OCI-LY7 (cell line): ENCODE data around the gene CBFA2T2. TPM values are rescaled to one million over a fixed set of nuclear protein-coding genes. Genes with fewer than 3 reads are reported as not detected.

Experiments
- BruUV-seq: library from RNA; stranded (reverse); fragments of 400-500 nt; replicated peaks from 2 replicates; lab custom pipeline; 2021; lab: Mats Ljungman, UMichigan
- CTCF ChIA-PET: fragments of 300-600 bp; sonication (Branson Sonifier 250); formaldehyde crosslinking; loops from one replicate; lab custom pipeline; 2022; ENCODE audit warnings: antibody characterized with exemption; ENCODE audit not compliant: unreplicated experiment; lab: Charles Lee
- POLR2A ChIA-PET: fragments of 300-600 bp; sonication (Branson Sonifier 250); formaldehyde crosslinking; loops from one replicate; lab custom pipeline; 2022; ENCODE audit warnings: antibody characterized with exemption; lab: Charles Lee
- DNase-seq: peaks from one replicate; pipeline ENCODE4 v3.0.0-alpha.2; 2015; ENCODE audit warnings: low spot score
- H2AFZ ChIP-seq: fragments of 200-600 bp; sonication (generic), shearing (Covaris generic); 2 replicates; pipeline ENCODE4 v1.6.1; 2014; ENCODE audit warnings: mild to moderate bottlenecking, antibody characterized with exemption, low read length, moderate library complexity
- H3K27ac ChIP-seq: fragments of 200-600 bp; sonication (generic); 2 replicates; pipeline ENCODE4 v1.5.1; 2014; ENCODE audit warnings: mixed run types, low read depth, mild to moderate bottlenecking, moderate library complexity, low read length, inconsistent platforms; ENCODE audit not compliant: poor library complexity, severe bottlenecking
- H3K36me3 ChIP-seq: fragments of 200-600 bp; sonication (generic); 2 replicates; pipeline ENCODE4 v1.6.1; 2014; ENCODE audit warnings: mild to moderate bottlenecking, antibody characterized with exemption, low read length, moderate library complexity, mixed read lengths; ENCODE audit not compliant: insufficient read depth
- H3K4me1 ChIP-seq: fragments of 200-600 bp; sonication (generic); 2 replicates; pipeline ENCODE4 v1.5.1; 2014; ENCODE audit warnings: mild to moderate bottlenecking, low read length; ENCODE audit not compliant: insufficient read depth, poor library complexity, severe bottlenecking
- H3K4me2 ChIP-seq: fragments of 200-600 bp; sonication (generic); 2 replicates; pipeline ENCODE4 v1.6.1; 2014; ENCODE audit warnings: mild to moderate bottlenecking, low read length
- H3K4me3 ChIP-seq: fragments of 200-600 bp; sonication (generic); 2 replicates; pipeline ENCODE4 v1.5.1; 2014; ENCODE audit warnings: mild to moderate bottlenecking, low read depth, low read length; ENCODE audit not compliant: poor library complexity, severe bottlenecking
- H3K79me2 ChIP-seq: fragments of 200-600 bp; sonication (generic); 2 replicates; pipeline ENCODE4 v1.6.1; 2016; ENCODE audit warnings: low read depth, mild to moderate bottlenecking, low read length, moderate library complexity, mixed read lengths; ENCODE audit not compliant: insufficient read depth
- H3K9me2 ChIP-seq: fragments of 200-600 bp; sonication (generic); 2 replicates; pipeline ENCODE4 v1.6.1; 2016; ENCODE audit warnings: mild to moderate bottlenecking, low read length, mixed read lengths; ENCODE audit not compliant: insufficient read depth
- H3K9me3 ChIP-seq: fragments of 200-600 bp; sonication (generic); 2 replicates; pipeline ENCODE4 v1.6.1; 2014; ENCODE audit warnings: mild to moderate bottlenecking, mixed run types, low read length, mixed read lengths
- H4K20me1 ChIP-seq: fragments of 200-600 bp; sonication (generic); 2 replicates; pipeline ENCODE4 v1.6.1; 2014; ENCODE audit warnings: mild to moderate bottlenecking, antibody characterized with exemption, low read length, moderate library complexity, mixed read lengths; ENCODE audit not compliant: insufficient read depth
- EZH2phosphoT487 ChIP-seq: fragments of 200-600 bp; sonication (generic); IDR thresholded peaks from 2 replicates; pipeline ENCODE4 v1.6.1; 2018; ENCODE audit warnings: low read depth, borderline replicate concordance, mild to moderate bottlenecking, mixed run types, antibody characterized with exemption, low read length, moderate library complexity, mixed read lengths
- intact Hi-C: fragments of 100-400 bp; cut with micrococcal nuclease; formaldehyde crosslinking; loops from one replicate; pipeline ENCODE4 v1.10.0; 2022; ENCODE audit not compliant: unreplicated experiment
- total RNA-seq, 2 experiments: library from RNA; depleted of rRNA in 1 of 2; stranded (reverse); fragments of >200 nt in 1 of 2; shearing (Covaris generic) in 1 of 2; gene quantifications; 2 replicates each; pipeline ENCODE4 v1.2.3, GENCODE V29; 2014 to 2022
- TF ChIP-seq, protein P1 (sequence below): fragments of 200-600 bp; sonication (generic); conservative IDR thresholded peaks from 2 replicates; pipeline ENCODE4 v1.5.1; 2014; ENCODE audit warnings: mild to moderate bottlenecking, antibody characterized with exemption, low read length, moderate library complexity, mixed read lengths

Gene CBFA2T2
- total RNA-seq, 2 experiments from 2014 or later = 20.7 to 32.9 TPM

DNA sequence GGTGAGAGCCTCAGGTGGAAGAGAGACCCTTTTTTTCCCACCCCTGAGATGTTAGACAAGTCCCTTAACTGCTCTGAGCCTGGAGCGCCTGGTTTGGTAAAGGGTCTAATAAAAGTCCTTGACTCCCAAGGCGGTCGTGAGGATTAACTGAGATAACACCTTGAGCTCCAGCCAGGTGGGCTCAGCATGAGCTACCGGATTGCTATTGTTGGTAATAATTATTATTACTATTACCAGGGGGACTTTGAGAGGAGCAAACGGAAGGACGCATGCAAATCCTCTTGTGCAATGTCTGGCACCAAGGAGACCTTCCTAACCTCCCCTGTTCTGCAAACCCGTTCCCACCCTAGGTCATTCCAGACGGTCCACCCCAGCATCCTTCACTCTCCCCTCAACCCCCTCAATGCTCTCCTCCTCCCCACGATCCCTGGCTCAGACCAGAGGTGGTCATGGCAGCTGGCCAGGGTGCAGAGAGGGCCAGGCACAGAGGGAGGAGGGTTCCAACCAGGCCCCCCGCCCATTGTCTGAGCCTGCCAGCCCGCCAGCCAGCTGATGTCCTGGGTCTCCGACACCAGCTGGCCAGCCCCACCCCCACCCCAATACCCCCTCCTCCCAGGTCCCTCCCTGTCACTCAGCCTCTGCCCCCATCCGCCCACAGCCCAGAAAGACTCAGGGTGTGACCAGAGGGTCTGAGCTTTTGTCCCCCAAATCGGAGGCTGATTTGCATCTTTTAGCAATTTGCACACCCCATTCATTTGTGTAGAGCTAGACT is 14.3 kb upstream of the CBFA2T2 start:
- peak overlapping the region; percentile 91 for H2AFZ ChIP-seq
- peak overlapping the region; percentile 72 for H3K4me2 ChIP-seq
- no peaks in the 10 kb centered on the region for H4K20me1 ChIP-seq
- H3K27ac ChIP-seq = peak overlapping the region; percentile 38
- DNase-seq = no peak
- H3K9me2 ChIP-seq = no peaks in the 10 kb centered on the region
- no peaks in the 10 kb centered on the region for H3K36me3 ChIP-seq
- no peaks in the 10 kb centered on the region for H3K9me3 ChIP-seq
- CTCF ChIA-PET = interaction anchor here (0.6 to 1.4 kb wide), 3 partner anchors 10 to 387 kb away, joined by 3 to 8 read pairs (median 4); no protein-coding TSS in a partner anchor
- intact Hi-C loops = no loop called here
- no peaks in the 10 kb centered on the region for H3K79me2 ChIP-seq
- peaks cover 62% of the 10 kb centered on the region for H3K4me1 ChIP-seq
- no TSS peak for BruUV-seq
- peak overlapping the region; percentile 49 for H3K4me3 ChIP-seq
- POLR2A ChIA-PET = interaction anchor here (0.6 to 2.6 kb wide), 6 partner anchors 9 to 191 kb away, joined by 3 to 12 read pairs (median 4); partner anchors contain the start of genes ACTL10 and CBFA2T2
- TF ChIP-seq, protein P1, sequence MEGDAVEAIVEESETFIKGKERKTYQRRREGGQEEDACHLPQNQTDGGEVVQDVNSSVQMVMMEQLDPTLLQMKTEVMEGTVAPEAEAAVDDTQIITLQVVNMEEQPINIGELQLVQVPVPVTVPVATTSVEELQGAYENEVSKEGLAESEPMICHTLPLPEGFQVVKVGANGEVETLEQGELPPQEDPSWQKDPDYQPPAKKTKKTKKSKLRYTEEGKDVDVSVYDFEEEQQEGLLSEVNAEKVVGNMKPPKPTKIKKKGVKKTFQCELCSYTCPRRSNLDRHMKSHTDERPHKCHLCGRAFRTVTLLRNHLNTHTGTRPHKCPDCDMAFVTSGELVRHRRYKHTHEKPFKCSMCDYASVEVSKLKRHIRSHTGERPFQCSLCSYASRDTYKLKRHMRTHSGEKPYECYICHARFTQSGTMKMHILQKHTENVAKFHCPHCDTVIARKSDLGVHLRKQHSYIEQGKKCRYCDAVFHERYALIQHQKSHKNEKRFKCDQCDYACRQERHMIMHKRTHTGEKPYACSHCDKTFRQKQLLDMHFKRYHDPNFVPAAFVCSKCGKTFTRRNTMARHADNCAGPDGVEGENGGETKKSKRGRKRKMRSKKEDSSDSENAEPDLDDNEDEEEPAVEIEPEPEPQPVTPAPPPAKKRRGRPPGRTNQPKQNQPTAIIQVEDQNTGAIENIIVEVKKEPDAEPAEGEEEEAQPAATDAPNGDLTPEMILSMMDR = no peak
- TF ChIP-seq EZH2phosphoT487 = no peak

DNA sequence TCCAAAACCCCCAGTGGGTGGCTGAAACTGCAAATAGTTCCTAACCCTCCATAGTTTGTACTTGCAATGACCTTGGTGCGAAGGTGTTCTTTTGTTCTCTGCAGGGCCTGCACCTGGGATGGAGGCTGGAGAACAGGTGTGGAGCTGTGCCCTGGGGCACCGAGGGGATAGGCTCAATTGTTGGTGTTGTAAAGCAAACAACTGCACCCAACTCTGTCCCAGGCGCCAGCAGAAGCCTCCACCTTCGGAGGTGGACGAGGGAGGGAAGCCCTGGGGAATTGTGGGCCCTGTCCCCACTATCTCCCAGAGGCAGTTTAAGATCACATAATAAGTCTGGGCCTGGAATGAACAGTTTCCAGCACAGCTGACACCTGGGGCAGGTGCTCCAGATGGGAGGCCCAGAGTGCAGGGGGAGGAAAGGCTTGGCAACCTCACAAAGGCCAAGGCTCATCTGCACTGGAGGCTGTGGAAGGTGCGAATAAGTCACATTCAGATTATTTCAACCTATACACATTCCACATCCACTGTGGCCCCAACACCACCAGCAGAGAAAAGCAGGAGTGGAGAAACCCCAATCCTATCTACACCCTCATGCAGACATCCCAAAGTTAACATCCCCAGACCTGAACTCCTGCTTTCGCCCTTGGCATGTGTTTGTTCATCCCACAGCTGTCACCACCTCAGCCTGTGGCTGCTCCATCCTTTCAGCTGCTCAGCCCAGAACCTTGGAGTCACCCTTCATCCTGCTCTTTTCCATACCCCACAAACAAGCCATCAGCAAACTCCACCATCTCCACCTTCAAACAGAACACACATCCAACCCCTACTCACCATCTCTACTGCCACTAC is 12.3 kb upstream of the CBFA2T2 start:
- H3K36me3 ChIP-seq = no peaks in the 10 kb centered on the region
- peaks cover 56% of the 10 kb centered on the region for H3K4me1 ChIP-seq
- no peak overlapping the region for H3K4me3 ChIP-seq
- no TSS peak for BruUV-seq
- H3K27ac ChIP-seq = peak overlapping the region; percentile 13
- H4K20me1 ChIP-seq = no peaks in the 10 kb centered on the region
- no peaks in the 10 kb centered on the region for H3K9me2 ChIP-seq
- POLR2A ChIA-PET = interaction anchor here (1.1 to 1.5 kb wide), 2 partner anchors 12 to 34 kb away, joined by 3 to 4 read pairs; partner anchors contain the start of genes CBFA2T2 and SNTA1
- CTCF ChIA-PET = no interaction called here
- peak overlapping the region; percentile 59 for H3K4me2 ChIP-seq
- no peaks in the 10 kb centered on the region for H3K9me3 ChIP-seq
- DNase-seq = peak; percentile 45
- H2AFZ ChIP-seq = no peak overlapping the region
- TF ChIP-seq EZH2phosphoT487 = no peak
- TF ChIP-seq, protein P1 = no peak
- H3K79me2 ChIP-seq = no peaks in the 10 kb centered on the region
- intact Hi-C loops = no loop called here
